GM19438 (cell line): ENCODE data around the gene NCAPD2.
"Not testable (repeated sequence)": the region's sequence is repeated elsewhere in the genome, so short reads cannot be mapped to it uniquely, and the experiment has no call there.

ENCODE experiments used
- ATAC-seq: cut with Tn5 transposase; IDR thresholded peaks from one replicate; pipeline ENCODE4 v1.9.1; 2021; ENCODE audit warnings: low read depth; ENCODE audit not compliant: unreplicated experiment

Gene NCAPD2

GRCh38 chr12:6542209-6543009, 48.5 kb downstream of the NCAPD2 start:
- no peak for ATAC-seq

- ATAC-seq = no peak
These were observed 52.1 kb downstream of the NCAPD2 start for GRCh38 chr12:6546016-6546415.

- no peak for ATAC-seq
These were observed 53.7 kb downstream of the NCAPD2 start for GRCh38 chr12:6547566-6547965.

- ATAC-seq = no peak
These were observed 54.1 kb downstream of the NCAPD2 start for GRCh38 chr12:6547987-6548386.

DNA sequence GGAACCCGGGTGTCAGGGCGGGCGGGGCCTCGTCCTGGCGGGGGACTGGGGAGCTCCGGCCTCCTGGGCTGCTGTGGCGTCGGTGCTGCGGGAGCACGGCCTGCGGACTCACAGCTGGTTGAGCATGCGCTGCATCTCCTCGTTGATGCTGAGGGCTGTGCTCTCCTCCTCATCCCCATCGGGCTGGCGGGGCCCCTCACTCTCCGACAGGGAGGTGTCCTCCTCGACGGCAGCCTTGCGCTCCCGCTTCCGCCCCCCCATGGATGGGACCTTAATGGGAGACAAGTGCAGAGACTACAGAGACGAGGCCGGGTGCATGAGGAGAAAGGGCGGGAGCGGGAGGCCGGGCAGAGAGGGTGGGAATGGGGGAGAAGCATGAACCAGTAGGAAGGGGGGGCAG, 54.7 kb downstream of the NCAPD2 start:
- no peak for ATAC-seq

DNA sequence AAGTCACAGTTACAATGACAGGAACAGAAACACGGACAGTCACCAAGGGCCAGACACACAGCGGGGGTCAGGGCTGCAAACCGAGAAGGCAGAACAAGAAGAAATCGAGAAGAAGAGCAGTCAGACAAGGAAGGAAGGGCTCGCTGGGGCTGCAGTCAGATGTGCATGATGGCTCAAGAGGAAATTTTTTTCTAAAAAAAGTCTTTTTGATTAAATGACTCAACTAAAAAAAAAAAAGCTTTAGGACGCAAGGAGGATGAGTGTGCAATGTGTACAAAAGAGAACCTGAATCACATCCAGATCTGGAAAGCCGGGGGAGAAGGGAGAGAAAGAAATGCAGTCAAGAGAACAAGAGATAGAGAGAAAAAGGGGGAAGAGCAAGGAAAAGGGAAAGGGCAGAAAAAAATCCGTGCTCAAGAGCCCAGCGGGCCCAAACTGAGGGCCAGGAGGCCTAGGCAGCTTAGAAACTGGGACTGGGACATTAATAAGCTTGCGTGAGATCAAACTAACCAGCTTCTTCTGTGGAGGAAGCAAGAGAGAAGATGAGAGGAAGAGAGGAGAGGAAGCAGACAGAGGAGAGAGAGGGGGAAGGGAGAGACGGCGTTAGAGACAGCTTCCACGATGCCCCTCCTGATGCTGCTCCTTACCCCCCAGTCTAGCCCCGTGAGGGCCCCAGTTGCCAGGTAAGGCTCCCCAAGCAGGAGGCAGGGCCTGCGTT, 55.2 kb downstream of the NCAPD2 start:
- ATAC-seq = no peak

DNA sequence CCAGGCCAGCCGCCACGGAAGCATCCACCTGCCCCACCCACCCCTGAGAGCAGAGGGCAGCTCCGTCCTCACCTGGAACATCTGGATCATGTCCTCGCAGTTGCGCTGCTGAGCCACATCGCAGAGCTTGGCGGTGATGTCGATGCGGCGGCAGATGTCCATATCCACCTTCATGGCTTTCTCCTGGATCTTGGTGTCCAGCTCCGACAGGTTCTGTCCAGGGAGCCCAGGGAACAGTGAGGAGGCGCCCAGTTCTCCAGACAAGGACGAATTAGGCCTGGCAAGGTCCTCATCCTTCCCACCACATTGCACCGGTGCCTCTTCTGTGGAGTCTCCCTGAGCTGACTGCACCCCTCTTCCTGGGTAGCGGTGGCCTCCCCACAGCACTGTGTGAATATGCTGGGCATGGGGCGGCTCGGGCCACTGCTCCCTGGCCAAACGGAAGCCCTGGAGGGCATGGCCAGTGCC, 55.8 kb downstream of the NCAPD2 start:
- ATAC-seq = no peak

DNA sequence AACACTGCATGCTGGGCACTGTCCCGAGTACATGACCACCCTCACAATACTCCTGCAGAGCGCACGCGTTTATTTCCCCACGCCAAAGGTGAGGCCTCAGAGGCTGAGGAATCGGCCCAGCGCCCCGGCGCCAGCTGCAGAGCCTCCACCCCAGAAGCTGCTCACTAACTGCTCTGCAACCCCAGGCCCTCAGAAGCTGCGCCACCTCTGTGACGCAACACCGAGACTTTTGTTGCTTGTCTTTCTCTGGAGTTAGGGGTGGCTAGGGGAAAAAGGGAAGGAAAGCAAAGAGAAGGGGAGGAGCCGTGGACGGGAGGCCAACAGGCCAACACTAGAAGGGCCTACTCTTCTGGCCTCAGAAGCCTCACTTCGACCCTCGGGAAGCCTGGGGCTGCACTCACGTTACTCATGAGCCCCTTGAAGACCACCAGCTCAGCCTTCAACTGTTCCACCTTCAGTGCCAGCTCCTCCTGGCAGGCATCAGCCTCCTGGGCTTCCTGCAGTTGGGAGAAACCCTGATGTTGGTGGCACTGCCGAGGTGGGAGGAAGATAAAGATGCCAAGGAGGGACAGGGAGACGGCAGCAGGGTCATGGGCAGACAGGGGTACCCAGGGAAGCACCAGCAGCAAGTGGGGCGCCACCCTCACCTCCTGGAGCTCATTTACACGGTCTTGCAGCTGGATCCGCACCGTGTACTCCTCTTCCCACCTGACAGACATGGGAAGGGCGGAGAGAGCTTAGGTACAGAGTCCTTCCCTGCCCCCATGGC, 56.6 kb downstream of the NCAPD2 start:
- ATAC-seq = no peak

DNA sequence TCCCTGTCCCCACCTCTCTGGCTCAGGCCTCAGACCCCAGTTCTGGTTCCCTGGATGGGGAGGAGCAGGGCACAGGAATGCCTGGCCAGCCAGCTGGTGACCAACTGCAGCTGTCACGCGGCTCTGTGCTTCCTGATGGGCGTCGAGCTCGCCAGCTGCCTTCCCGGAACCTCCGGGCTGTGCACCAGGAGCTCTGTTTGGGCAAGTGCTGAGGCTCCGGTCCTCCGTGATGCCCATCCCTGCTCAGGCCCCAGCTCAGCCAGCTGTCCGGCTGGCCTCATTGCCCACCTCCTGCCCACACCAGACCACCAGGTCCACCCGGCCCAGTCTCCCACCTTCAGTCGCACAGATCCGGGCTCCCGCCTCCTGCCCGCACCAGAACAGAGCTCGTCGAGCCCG, 57.2 kb downstream of the NCAPD2 start:
- no peak for ATAC-seq

DNA sequence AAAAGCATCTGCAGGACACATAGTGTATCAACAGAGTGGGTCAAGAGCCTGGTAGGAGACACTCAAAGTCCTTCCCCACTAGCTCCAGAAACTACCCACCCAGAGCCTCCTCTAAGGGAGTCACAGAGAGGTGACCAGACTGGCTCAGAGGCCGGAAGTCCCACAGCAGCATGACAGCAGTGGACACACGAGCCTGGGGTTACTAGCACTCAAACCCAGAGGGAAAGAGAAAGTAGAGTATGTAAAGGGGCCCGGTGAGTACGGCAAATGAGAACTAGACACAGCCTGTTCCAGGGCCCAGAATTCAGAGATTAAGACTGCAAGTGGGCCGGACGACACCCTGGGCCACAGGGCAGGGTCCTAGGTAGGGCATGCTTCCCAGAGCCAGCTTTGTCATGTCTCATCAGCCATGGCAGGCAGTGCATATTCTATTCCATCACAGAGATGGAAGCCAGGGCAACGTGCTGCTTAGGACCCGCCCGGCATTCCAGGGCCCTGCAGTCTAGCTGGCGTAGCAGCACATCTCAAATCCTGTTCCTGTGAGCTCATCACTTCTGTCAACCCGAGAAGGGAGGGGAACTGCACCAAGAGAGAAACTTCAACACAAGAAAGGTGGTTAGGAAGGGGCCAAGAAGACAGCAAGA, 57.7 kb downstream of the NCAPD2 start:
- no peak for ATAC-seq

DNA sequence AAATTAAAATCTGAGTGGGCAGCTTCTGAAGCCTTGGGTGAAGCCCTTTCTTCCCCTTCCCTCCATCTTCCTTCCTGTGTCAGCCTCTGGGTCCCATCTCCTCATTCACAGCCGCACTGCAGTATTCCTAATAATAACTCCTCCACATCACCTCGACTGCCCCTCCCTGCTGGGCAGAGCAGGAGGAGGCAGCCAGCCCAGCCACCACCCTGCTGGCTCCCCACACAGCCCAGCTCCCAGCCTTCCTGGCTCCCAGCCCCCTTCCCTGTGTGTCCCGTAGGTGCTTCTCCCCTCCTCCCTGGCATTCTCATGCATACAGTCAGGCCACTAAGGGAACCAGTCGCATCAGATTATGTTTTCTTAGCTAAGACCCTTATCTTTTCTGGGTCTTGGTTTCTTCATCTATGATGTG, 58.2 kb downstream of the NCAPD2 start:
- no peak for ATAC-seq

- no peak for ATAC-seq
These were observed 59.4 kb downstream of the NCAPD2 start for GRCh38 chr12:6553051-6553868.

DNA sequence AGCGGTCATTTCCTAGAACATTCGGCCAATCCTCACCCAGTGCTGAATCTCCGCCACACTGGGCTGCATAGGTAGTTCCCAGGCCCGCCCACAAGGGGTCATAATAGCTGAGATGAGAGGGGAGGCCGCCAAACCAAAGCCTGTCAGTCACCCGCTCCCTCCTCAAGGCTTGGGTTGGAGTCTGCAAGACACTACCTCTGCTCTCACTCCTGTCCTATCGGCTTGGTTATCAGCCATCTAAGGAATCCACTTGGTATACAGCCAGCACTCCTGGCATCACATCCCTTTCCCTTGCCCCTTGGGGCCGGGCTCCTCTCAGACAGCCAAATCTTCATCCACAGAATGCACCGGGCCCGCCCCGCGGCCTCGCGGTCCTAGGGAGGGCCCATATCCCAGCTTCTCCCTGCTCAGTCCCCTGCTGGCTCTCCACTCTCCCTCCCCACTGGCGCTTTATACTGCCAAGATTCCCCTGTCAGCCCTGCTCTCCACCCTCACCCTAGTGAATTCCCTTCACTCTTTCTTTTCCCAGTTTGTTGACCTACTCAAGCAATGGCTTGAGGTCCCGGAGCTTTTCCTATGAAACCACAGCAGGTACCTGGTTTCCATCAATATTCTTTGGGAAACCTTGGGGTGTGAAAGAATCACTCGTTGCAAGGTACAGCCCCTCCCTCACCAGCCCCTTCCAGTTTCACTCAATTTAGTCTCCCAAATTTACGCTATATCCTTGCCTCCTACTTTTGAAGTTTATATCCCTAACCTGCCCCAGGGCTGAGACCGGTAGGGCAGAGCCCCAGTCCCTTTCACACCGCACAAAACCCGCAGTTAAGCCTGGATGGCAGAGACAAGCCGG, 60.5 kb downstream of the NCAPD2 start:
- ATAC-seq = peak; percentile 45

GRCh38 chr12:6555018-6555691, 61.3 kb downstream of the NCAPD2 start:
- ATAC-seq = no peak

GRCh38 chr12:6556496-6556817, 62.6 kb downstream of the NCAPD2 start:
- not testable (repeated sequence) for ATAC-seq

DNA sequence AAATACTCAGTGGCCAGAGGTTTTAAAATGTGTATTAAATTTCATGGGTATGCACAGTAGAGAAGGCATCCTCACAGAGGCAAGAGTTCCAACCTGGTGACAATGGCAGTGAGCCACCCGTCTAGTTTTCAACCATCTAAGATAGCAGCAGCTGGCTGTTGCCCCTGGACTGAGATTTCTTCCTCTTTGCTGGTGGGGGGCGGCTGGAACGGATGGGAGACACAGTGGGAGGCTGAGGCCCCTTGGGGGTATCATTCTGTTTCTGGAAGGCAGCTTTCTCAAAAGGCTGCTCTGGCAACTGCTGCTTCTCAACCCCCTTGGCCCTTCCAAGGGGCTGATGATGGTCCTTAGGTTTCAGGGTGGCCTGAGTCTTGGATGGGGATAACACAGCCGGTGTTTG, 63.0 kb downstream of the NCAPD2 start:
- no peak for ATAC-seq

GRCh38 chr12:6558014-6558760, 64.3 kb downstream of the NCAPD2 start:
- ATAC-seq = not testable (repeated sequence)

DNA sequence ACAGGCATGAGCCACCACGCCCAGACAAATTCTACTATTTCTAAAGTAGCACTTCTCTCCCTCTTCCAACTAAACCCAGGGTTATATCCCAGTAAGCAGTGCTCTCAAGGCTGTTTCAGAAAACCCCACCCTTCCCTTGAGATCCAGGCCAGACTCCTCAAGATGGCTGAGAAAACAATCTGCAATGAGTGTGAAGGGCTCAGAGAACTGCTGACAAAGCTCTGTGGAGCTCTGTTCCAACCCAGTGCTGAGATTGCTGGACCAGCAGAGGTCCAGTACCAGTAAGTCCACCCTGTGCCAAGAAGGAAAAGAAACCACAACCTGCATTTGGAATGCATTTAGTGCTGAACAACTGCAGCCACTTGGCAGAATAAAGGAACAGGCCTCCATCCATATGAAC, 65.6 kb downstream of the NCAPD2 start:
- ATAC-seq = no peak
